ENCODE measurements around the gene MAX.

DNA sequence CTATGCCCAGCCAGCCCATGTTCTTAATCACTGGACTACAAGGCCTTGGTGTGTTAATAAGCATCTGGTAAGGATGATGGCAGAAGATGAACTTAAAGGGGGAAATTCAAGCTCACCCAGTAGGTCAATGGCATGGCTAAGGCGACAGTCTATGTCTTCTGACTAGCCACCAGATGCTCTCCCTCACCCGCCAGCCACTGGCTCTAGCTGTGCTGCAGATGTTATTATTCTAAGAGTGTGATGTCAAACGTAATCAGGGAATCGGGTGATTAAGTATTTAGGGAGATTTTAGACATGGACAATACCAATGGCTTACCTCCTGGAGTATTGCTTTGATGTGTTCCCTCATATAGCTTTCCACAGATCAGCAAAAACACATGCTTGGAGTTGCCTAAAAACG lies 39.2 kb upstream of the MAX start:
- TF ChIP-seq, protein P1, sequence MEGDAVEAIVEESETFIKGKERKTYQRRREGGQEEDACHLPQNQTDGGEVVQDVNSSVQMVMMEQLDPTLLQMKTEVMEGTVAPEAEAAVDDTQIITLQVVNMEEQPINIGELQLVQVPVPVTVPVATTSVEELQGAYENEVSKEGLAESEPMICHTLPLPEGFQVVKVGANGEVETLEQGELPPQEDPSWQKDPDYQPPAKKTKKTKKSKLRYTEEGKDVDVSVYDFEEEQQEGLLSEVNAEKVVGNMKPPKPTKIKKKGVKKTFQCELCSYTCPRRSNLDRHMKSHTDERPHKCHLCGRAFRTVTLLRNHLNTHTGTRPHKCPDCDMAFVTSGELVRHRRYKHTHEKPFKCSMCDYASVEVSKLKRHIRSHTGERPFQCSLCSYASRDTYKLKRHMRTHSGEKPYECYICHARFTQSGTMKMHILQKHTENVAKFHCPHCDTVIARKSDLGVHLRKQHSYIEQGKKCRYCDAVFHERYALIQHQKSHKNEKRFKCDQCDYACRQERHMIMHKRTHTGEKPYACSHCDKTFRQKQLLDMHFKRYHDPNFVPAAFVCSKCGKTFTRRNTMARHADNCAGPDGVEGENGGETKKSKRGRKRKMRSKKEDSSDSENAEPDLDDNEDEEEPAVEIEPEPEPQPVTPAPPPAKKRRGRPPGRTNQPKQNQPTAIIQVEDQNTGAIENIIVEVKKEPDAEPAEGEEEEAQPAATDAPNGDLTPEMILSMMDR (IDR thresholded peaks at IDR 0.05), result no peak
- TF ChIP-seq POLR2A (IDR thresholded peaks at IDR 0.05), result no peak
